ENCODE measurements around the gene POU2F3. TPM values are rescaled to one million over a fixed set of nuclear protein-coding genes. Genes with fewer than 3 reads are reported as not detected.
A peak's percentile ranks its signal among the peaks of the same experiment; 100 is the strongest.

The POU2F3 gene
- total and polyA plus RNA-seq, 4 donors = 2.6 to 3.9 (median 3.1) TPM

DNA sequence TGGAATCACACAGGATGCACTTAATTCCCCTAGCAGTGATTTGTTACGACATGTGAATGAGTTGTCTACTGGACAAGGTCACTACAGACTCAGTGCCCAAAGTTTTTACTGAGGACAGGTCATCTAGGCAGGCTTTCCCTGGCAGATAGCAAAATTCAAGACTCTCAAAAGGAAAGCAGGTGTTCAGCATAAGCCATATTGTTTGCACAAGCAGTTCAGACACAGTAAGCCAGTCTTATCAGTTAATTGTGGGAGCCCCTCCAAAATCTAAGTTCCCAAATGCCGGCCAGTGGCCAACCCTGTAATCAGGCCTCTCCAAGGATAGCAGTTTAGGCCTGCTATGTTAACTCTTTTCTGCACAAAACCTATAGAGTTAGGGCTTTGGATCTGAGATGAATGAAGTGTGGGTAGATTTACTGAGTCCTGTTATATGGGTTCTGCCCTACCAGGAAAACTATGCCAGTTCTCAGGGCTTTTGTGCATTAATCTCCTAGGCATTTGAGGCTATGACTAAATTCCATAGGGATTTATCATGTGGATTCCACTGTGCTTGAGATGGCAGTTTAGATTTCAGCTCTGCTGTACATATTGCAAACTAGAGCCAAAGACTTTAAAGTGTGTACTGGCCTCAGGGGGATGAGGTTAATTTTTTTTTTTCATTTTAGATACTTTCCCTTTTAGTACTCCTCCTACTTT lies 91.5 kb downstream of the POU2F3 start:
- no peaks in the 10 kb centered on the region for H3K9me3 ChIP-seq (ENCODE audit: control insufficient read depth in 4 of 4, insufficient read depth in 3 of 4, low read length in 3 of 4)
- H3K4me3 ChIP-seq = no peak overlapping the region
- peaks cover 2 to 27% (median 14%) of the 10 kb centered on the region in 5 donors for H3K4me1 ChIP-seq (ENCODE audit: control insufficient read depth in 5 of 5, insufficient read depth in 5 of 5, low read length in 5 of 5)
- H3K27me3 ChIP-seq (ENCODE audit: control insufficient read depth in 3 of 3, insufficient read depth in 3 of 3, low read length in 2 of 3) = no peaks in the 10 kb centered on the region
- peak overlapping the region in 1 of 2 donors; percentile 86 for H3K27ac ChIP-seq (ENCODE audit: low read depth in 1 of 2, low read length in 1 of 2)
- peak overlapping the region in 1 of 2 donors; percentile 19 for H3K9ac ChIP-seq (ENCODE audit: insufficient read depth in 1 of 2, low read length in 2 of 2)
- no peak for ATAC-seq (ENCODE audit: insufficient read depth, low FRiP score)
- peak; percentile 56 to 85 (median 82) for DNase-seq
- 56 to 83% methylated on average over 2 of the region's 2 CpGs for WGBS, 2 donors
- H3K36me3 ChIP-seq (ENCODE audit: control insufficient read depth in 4 of 4, insufficient read depth in 4 of 4, low read length in 4 of 4) = peaks cover 2 to 10% (median 6%) of the 10 kb centered on the region in 4 donors
- TF ChIP-seq, protein P1, sequence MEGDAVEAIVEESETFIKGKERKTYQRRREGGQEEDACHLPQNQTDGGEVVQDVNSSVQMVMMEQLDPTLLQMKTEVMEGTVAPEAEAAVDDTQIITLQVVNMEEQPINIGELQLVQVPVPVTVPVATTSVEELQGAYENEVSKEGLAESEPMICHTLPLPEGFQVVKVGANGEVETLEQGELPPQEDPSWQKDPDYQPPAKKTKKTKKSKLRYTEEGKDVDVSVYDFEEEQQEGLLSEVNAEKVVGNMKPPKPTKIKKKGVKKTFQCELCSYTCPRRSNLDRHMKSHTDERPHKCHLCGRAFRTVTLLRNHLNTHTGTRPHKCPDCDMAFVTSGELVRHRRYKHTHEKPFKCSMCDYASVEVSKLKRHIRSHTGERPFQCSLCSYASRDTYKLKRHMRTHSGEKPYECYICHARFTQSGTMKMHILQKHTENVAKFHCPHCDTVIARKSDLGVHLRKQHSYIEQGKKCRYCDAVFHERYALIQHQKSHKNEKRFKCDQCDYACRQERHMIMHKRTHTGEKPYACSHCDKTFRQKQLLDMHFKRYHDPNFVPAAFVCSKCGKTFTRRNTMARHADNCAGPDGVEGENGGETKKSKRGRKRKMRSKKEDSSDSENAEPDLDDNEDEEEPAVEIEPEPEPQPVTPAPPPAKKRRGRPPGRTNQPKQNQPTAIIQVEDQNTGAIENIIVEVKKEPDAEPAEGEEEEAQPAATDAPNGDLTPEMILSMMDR (IDR thresholded peaks at IDR 0.05; ENCODE audit: control extremely low read depth, extremely low read depth) = no peak

DNA sequence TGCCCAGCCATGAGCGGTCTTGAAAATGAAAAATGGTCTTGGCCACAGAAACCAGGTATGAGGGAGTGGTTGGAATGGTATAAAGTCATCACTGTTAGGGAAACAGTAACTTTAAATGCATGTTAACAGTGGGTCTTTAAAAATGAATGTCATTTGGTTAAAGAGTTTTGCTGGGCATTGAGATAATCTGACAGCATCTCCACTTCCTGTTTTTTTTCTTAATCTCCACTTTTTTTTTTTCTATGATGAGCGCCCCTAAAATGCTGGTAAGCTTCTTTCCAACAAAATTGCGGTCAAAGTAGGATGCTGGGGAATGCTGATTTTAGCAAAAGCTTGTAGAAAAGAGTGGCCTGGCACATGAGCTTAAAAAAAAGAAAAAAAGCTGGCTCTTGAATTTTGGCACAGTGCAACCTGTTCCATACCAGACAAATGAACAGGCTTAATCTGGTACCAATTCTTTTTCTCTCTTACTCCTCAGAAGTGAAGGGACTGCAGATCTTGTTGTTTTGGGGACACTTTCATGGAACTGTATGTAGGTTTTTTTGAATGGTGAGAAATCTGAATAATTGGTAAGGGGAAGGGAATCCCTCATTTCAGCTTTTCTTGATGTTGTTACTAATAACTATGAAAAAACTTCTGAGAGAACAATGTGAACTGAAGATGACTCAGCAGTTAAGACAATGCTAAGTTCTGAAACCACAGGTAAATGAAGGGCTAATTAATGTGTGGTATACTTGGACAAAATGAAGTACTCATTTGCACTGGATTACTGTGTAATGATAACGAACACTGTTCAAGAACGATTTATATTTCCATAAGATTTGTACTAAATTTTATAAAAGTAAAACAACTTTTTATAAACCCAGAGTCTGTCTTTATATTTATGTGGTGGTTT lies 93.1 kb downstream of the POU2F3 start:
- no peaks in the 10 kb centered on the region for H3K27me3 ChIP-seq (ENCODE audit: control insufficient read depth in 3 of 3, insufficient read depth in 3 of 3, low read length in 2 of 3)
- H3K27ac ChIP-seq (ENCODE audit: low read depth in 1 of 2, low read length in 1 of 2) = peak overlapping the region in 1 of 2 donors; percentile 3
- DNase-seq (no peak), ATAC-seq (ENCODE audit: insufficient read depth, low FRiP score) (no peak)
- no peak overlapping the region for H3K4me3 ChIP-seq
- H3K36me3 ChIP-seq (ENCODE audit: control insufficient read depth in 4 of 4, insufficient read depth in 4 of 4, low read length in 4 of 4) = peaks cover 2 to 10% (median 6%) of the 10 kb centered on the region in 4 donors
- H3K9me3 ChIP-seq (ENCODE audit: control insufficient read depth in 4 of 4, insufficient read depth in 3 of 4, low read length in 3 of 4) = no peaks in the 10 kb centered on the region
- peaks cover 0 to 26% (median 9%) of the 10 kb centered on the region in 5 donors for H3K4me1 ChIP-seq (ENCODE audit: control insufficient read depth in 5 of 5, insufficient read depth in 5 of 5, low read length in 5 of 5)
- TF ChIP-seq, protein P1 (IDR thresholded peaks at IDR 0.05; ENCODE audit: control extremely low read depth, extremely low read depth) = no peak
- no peak overlapping the region for H3K9ac ChIP-seq (ENCODE audit: insufficient read depth in 1 of 2, low read length in 2 of 2)
- WGBS, 2 donors = 89 to 94% methylated on average over 5 of the region's 5 CpGs

DNA sequence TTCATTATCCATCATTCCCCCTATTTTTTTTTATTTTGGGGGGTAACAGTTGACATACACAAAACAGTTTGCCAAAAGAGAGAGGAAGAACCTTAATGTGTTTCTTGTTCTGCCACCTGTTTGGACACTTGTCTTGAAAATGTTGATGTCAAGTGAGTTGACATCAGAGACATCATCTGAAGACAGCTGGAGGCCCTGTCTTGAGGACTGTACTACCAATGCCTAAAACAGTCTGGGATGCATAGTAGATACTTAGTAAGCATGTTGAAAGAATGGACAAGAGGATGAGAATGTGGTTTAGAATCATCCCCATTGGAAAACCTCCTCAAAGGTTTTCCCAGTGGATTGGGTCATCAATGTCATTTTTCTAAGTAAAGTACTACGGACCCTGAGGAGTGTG lies 93.9 kb downstream of the POU2F3 start:
- H3K27ac ChIP-seq (ENCODE audit: low read depth in 1 of 2, low read length in 1 of 2) = no peak overlapping the region
- H3K9ac ChIP-seq (ENCODE audit: insufficient read depth in 1 of 2, low read length in 2 of 2) = no peak overlapping the region
- ATAC-seq (ENCODE audit: insufficient read depth, low FRiP score) (no peak), DNase-seq (no peak)
- 82 to 83% methylated on average over 1 of the region's 1 CpG for WGBS, 2 donors
- H3K27me3 ChIP-seq (ENCODE audit: control insufficient read depth in 3 of 3, insufficient read depth in 3 of 3, low read length in 2 of 3) = no peaks in the 10 kb centered on the region
- H3K36me3 ChIP-seq (ENCODE audit: control insufficient read depth in 4 of 4, insufficient read depth in 4 of 4, low read length in 4 of 4) = peaks cover 2 to 10% (median 6%) of the 10 kb centered on the region in 4 donors
- TF ChIP-seq, protein P1 (IDR thresholded peaks at IDR 0.05; ENCODE audit: control extremely low read depth, extremely low read depth) = no peak
- H3K4me3 ChIP-seq = no peak overlapping the region
- H3K9me3 ChIP-seq (ENCODE audit: control insufficient read depth in 4 of 4, insufficient read depth in 3 of 4, low read length in 3 of 4) = no peaks in the 10 kb centered on the region
- H3K4me1 ChIP-seq (ENCODE audit: control insufficient read depth in 5 of 5, insufficient read depth in 5 of 5, low read length in 5 of 5) = peaks cover 0 to 34% (median 12%) of the 10 kb centered on the region in 5 donors

Measured in lung (tissue), 12 donors.